Activated CD8-positive, alpha-beta T cell treated with anti-CD3 and anti-CD28 coated beads for 36 hours (primary cell): ENCODE results near the gene LRRC8E. TPM values are rescaled to one million over a fixed set of nuclear protein-coding genes. Genes with fewer than 3 reads are reported as not detected.

Experiments used
- ATAC-seq: fragments of 200-7000 bp; cut with Tn5 transposase; one replicate; pipeline ENCODE4 v1.10.0; 2021; ENCODE audit warnings: mild to moderate bottlenecking, moderate library complexity
- CTCF ChIA-PET: fragments of 350-600 bp; sonication (Branson Sonifier 250); formaldehyde crosslinking; loops from one replicate; lab custom pipeline; 2021; ENCODE audit warnings: antibody characterized with exemption; lab: Charles Lee
- POLR2A ChIA-PET: fragments of 350-600 bp; sonication (Branson Sonifier 250); formaldehyde crosslinking; loops from one replicate; lab custom pipeline; 2021; ENCODE audit warnings: antibody characterized with exemption; lab: Charles Lee
- DNase-seq: peaks from one replicate; pipeline ENCODE4 v3.0.0-alpha.2; 2020
- H3K27ac Mint-ChIP-seq: one replicate; pipeline ENCODE4 v1.8.0; 2021; ENCODE audit warnings: mild to moderate bottlenecking, mixed read lengths
- H3K27me3 Mint-ChIP-seq: one replicate; pipeline ENCODE4 v1.8.0; 2021; ENCODE audit warnings: mixed read lengths
- H3K36me3 Mint-ChIP-seq: one replicate; pipeline ENCODE4 v1.8.0; 2021; ENCODE audit warnings: low read depth, mixed read lengths
- H3K4me1 Mint-ChIP-seq: one replicate; pipeline ENCODE4 v1.8.0; 2021; ENCODE audit warnings: low read depth, mixed read lengths
- H3K4me3 Mint-ChIP-seq: one replicate; pipeline ENCODE4 v1.8.0; 2021; ENCODE audit warnings: mild to moderate bottlenecking, moderate library complexity, mixed read lengths
- H3K9me3 Mint-ChIP-seq: one replicate; pipeline ENCODE4 v1.8.0; 2021; ENCODE audit warnings: mixed read lengths
- CTCF ChIP-seq: fragments of 200-600 bp; IDR thresholded peaks from one replicate; pipeline ENCODE4 v1.8.0; 2022; ENCODE audit warnings: antibody characterized with exemption, mild to moderate bottlenecking
- intact Hi-C: fragments of 100-400 bp; cut with micrococcal nuclease; formaldehyde crosslinking; loops from one replicate; pipeline ENCODE4 v1.10.0; 2022
- total RNA-seq, 2 experiments: library from RNA; stranded (reverse); gene quantifications; one replicate each; pipeline ENCODE4 v1.2.3, GENCODE V29; 2021

LRRC8E gene
- total RNA-seq, 2 experiments from 2014 or later: not detected

- TF ChIP-seq CTCF: no peak
- intact Hi-C loops: no loop called here
- Mint-ChIP-seq H3K4me1 (peaks cover 14% of the 10 kb centered on the region), H3K27ac (no peak overlapping the region), H3K9me3 (no peaks in the 10 kb centered on the region), H3K4me3 (no peak overlapping the region), H3K27me3 (no peaks in the 10 kb centered on the region), H3K36me3 (peaks cover 30% of the 10 kb centered on the region)
- CTCF ChIA-PET: interaction anchor here (1.1 kb wide), 1 partner anchor 40 kb away, joined by 3 read pairs; no protein-coding TSS in a partner anchor
- DNase-seq (no peak), ATAC-seq (no peak)
- POLR2A ChIA-PET: interaction anchor here (0.8 to 2.7 kb wide), 2 partner anchors 8 to 392 kb away, joined by 3 to 13 read pairs; no protein-coding TSS in a partner anchor
Observed at GRCh38 chr19:7909471-7910067, 21.3 kb downstream of the LRRC8E start.

- Mint-ChIP-seq H3K4me1 (peaks cover 8% of the 10 kb centered on the region), H3K27me3 (peaks cover 3% of the 10 kb centered on the region), H3K27ac (no peak overlapping the region), H3K9me3 (no peaks in the 10 kb centered on the region), H3K36me3 (peaks cover 23% of the 10 kb centered on the region), H3K4me3 (no peak overlapping the region)
- ATAC-seq: no peak
- intact Hi-C loops: no loop called here
- no peak for TF ChIP-seq CTCF
- ChIA-PET CTCF (interaction anchor here (1.1 kb wide), 1 partner anchor 41 kb away, joined by 3 read pairs; no protein-coding TSS in a partner anchor), POLR2A (interaction anchor here (0.9 kb wide), 1 partner anchor 48 kb away, joined by 3 read pairs; no protein-coding TSS in a partner anchor)
- DNase-seq: no peak
Observed at GRCh38 chr19:7910321-7911161, 22.2 kb downstream of the LRRC8E start.

- Mint-ChIP-seq H3K4me1 (peaks cover 7% of the 10 kb centered on the region), H3K36me3 (peaks cover 19% of the 10 kb centered on the region), H3K27me3 (peaks cover 8% of the 10 kb centered on the region), H3K4me3 (no peak overlapping the region), H3K27ac (no peak overlapping the region), H3K9me3 (no peaks in the 10 kb centered on the region)
- ChIA-PET POLR2A (interaction anchor here (0.5 kb wide), 1 partner anchor 53 kb away, joined by 3 read pairs; no protein-coding TSS in a partner anchor), CTCF (no interaction called here)
- ATAC-seq: no peak
- TF ChIP-seq CTCF: no peak
- DNase-seq: no peak
- intact Hi-C loops: no loop called here
Observed at GRCh38 chr19:7911508-7912143, 23.3 kb downstream of the LRRC8E start.

- ATAC-seq: no peak
- POLR2A ChIA-PET: interaction anchor here (0.5 kb wide), 1 partner anchor 54 kb away, joined by 3 read pairs; no protein-coding TSS in a partner anchor
- H3K36me3 Mint-ChIP-seq: peaks cover 19% of the 10 kb centered on the region
Observed at GRCh38 chr19:7912144-7912696, 23.9 kb downstream of the LRRC8E start.

More at GRCh38 chr19:7912144-7912696, 23.9 kb downstream of the LRRC8E start:
- Mint-ChIP-seq H3K27me3 (peaks cover 12% of the 10 kb centered on the region), H3K27ac (no peak overlapping the region), H3K4me3 (no peak overlapping the region), H3K4me1 (peaks cover 11% of the 10 kb centered on the region), H3K9me3 (no peaks in the 10 kb centered on the region)
- TF ChIP-seq CTCF: no peak
- no peak for DNase-seq
- CTCF ChIA-PET: no interaction called here
- intact Hi-C loops: no loop called here
